NCI-H1417 treated with DMSO at 0.1 percent for 48 hours (cell line): ENCODE measurements around the gene APOE.
A peak's percentile ranks its signal among the peaks of the same experiment; 100 is the strongest.
"Not testable (repeated sequence)": the region's sequence is repeated elsewhere in the genome, so short reads cannot be mapped to it uniquely, and the experiment has no call there.

Experiments used
- DNase-seq: peaks from one replicate; lab custom pipeline; 2025; lab: John Stamatoyannopoulos, UW

APOE gene

GRCh38 chr19:44884566-44884965 is 21.0 kb upstream of the APOE start:
- no peak for DNase-seq

GRCh38 chr19:44886141-44886540 is 19.5 kb upstream of the APOE start:
- no peak for DNase-seq

- DNase-seq: no peak
Measured at GRCh38 chr19:44887648-44888047, 17.9 kb upstream of the APOE start.

- not testable (repeated sequence) for DNase-seq
Measured at GRCh38 chr19:44888335-44888734, 17.3 kb upstream of the APOE start.

- DNase-seq: no peak
Measured at GRCh38 chr19:44889830-44890365, 15.7 kb upstream of the APOE start.

GRCh38 chr19:44890366-44891015 is 15.1 kb upstream of the APOE start:
- peak; percentile 100 for DNase-seq

- DNase-seq: peak; percentile 100
Measured at GRCh38 chr19:44891016-44891882, 14.3 kb upstream of the APOE start, which contains the start of gene TOMM40. TSS of gene TOMM40 (plus strand) at chr19:44891254. CDS start at chr19:44891416, 162 bp downstream.

GRCh38 chr19:44892932-44893331 is 12.7 kb upstream of the APOE start:
- no peak for DNase-seq

- DNase-seq: no peak
Measured at GRCh38 chr19:44893332-44894051, 12.1 kb upstream of the APOE start.

- DNase-seq: no peak
Measured at GRCh38 chr19:44894052-44894400, 11.6 kb upstream of the APOE start.

GRCh38 chr19:44894946-44895345 is 10.7 kb upstream of the APOE start:
- DNase-seq: no peak

GRCh38 chr19:44897835-44898234 is 7.8 kb upstream of the APOE start:
- no peak for DNase-seq

- no peak for DNase-seq
Measured at GRCh38 chr19:44900328-44901244, 5.0 kb upstream of the APOE start.

- DNase-seq: no peak
Measured at GRCh38 chr19:44903216-44903601, 2.4 kb upstream of the APOE start.

- DNase-seq: no peak
Measured at GRCh38 chr19:44903602-44904425, 1.8 kb upstream of the APOE start.

GRCh38 chr19:44904426-44904994 is 1.1 kb upstream of the APOE start:
- DNase-seq: no peak

- DNase-seq: no peak
Measured at GRCh38 chr19:44907613-44908012, 2.0 kb downstream of the APOE start.

- DNase-seq: no peak
Measured at GRCh38 chr19:44908074-44908835, 2.7 kb downstream of the APOE start.

GRCh38 chr19:44908836-44909261 is 3.3 kb downstream of the APOE start:
- no peak for DNase-seq
